GM19193 (cell line): ENCODE results near the gene KRT84.

Experiments
- POLR2A ChIP-seq: IDR thresholded peaks from 4 replicates; pipeline ENCODE4 v1.6.1; 2011; ENCODE audit not compliant: insufficient read depth, insufficient read length; ENCODE audit errors: extremely low read depth

Gene KRT84

GRCh38 chr12:52332381-52332780 lies 53.1 kb downstream of the KRT84 start:
- TF ChIP-seq POLR2A: no peak

GRCh38 chr12:52331833-52332232 lies 53.6 kb downstream of the KRT84 start:
- no peak for TF ChIP-seq POLR2A

- TF ChIP-seq POLR2A: no peak
Measured at GRCh38 chr12:52331039-52331438, 54.4 kb downstream of the KRT84 start.

- TF ChIP-seq POLR2A: no peak
Measured at GRCh38 chr12:52327830-52328500, 57.5 kb downstream of the KRT84 start.
